Testis (tissue), 2 donors: Measurements from ENCODE around the gene PCLO.

ENCODE experiments used
- POLR2A ChIP-seq: fragments of 450-650 bp; IDR thresholded peaks from one replicate; pipeline ENCODE4 v1.6.1; 2017; ENCODE audit warnings: antibody characterized with exemption, mild to moderate bottlenecking, moderate library complexity
- TF ChIP-seq, protein P1 (sequence below), 3 experiments: fragments of 450-650 bp in 2 of 3; fragments of 200-600 bp in 1 of 3; sonication (generic) in 1 of 3; IDR thresholded peaks; one replicate each; pipeline ENCODE4 v1.5.1; 2016 to 2019; ENCODE audit warnings: antibody characterized with exemption in 3 of 3, mild to moderate bottlenecking in 2 of 3, moderate library complexity in 1 of 3

- TF ChIP-seq, protein P1, sequence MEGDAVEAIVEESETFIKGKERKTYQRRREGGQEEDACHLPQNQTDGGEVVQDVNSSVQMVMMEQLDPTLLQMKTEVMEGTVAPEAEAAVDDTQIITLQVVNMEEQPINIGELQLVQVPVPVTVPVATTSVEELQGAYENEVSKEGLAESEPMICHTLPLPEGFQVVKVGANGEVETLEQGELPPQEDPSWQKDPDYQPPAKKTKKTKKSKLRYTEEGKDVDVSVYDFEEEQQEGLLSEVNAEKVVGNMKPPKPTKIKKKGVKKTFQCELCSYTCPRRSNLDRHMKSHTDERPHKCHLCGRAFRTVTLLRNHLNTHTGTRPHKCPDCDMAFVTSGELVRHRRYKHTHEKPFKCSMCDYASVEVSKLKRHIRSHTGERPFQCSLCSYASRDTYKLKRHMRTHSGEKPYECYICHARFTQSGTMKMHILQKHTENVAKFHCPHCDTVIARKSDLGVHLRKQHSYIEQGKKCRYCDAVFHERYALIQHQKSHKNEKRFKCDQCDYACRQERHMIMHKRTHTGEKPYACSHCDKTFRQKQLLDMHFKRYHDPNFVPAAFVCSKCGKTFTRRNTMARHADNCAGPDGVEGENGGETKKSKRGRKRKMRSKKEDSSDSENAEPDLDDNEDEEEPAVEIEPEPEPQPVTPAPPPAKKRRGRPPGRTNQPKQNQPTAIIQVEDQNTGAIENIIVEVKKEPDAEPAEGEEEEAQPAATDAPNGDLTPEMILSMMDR (IDR thresholded peaks at IDR 0.05), result no peak
- no peak for TF ChIP-seq POLR2A
Measured at GRCh38 chr7:83210479-83210878, 47.8 kb upstream of the PCLO start.
